Measurements from ENCODE around the gene ZNF783.
A peak's percentile ranks its signal among the peaks of the same experiment; 100 is the strongest.

Gene ZNF783

DNA sequence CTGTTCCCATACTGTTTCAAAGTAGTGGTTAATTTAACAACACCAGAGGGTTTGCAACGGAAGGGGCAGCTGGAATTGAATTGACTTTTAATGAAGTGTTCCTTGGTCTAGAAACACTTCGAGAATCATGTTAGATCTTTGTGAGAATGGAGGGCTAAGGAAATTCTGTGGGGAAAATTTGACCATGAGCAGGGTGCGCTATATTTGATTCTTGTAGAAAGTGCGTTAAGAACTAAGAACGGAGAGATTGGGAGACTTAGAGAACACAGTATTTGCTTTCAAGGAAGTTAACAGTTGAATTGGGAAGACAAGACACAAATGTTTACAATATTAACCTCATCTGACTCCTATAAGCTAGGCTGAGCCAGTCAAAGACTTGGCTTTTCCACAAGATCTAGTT lies 21.4 kb upstream of the ZNF783 start:
- Histone ChIP-seq H3K79me2 (ENCODE audit: control insufficient read depth, low read length) (peaks cover 53% of the 10 kb centered on the region), H3K36me3 (ENCODE audit: control insufficient read depth, low read length) (peaks cover 16% of the 10 kb centered on the region)

DNA sequence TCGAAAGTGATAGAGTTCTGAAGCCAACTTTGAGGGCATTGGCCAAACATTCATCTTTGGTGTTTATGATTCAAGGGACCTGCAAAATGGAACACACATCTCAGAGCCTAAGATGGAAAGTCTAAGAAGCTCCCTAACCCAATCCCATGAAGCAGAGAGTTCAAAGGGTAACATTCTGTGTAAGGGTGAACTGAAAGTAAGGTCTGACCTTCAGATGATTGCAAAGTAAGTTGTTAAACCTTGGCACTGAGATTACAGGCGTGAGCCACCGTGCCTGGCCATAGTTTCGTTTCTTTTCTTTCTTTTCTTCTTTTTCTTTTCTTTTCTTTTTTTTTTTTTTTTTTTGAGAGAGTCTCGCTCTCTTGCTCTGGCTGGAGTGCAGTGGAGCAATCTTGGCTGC lies 20.3 kb upstream of the ZNF783 start:
- Histone ChIP-seq H3K4me2 (ENCODE audit: low read length) (no peak overlapping the region), H3K27ac (ENCODE audit: low read depth, low read length) (no peak overlapping the region), H3K4me1 (ENCODE audit: control insufficient read depth, low read length) (peaks cover 36% of the 10 kb centered on the region), H3F3A (ENCODE audit: control insufficient read depth, insufficient read depth) (peaks cover 6% of the 10 kb centered on the region; the same call in 1 of the 2 replicates), H3K4me3 (ENCODE audit: low read length) (no peak overlapping the region), H3K36me3 (ENCODE audit: control insufficient read depth, low read length) (peaks cover 16% of the 10 kb centered on the region), H3K27me3 (ENCODE audit: control insufficient read depth, low read length) (peaks cover 16% of the 10 kb centered on the region), H3K79me2 (ENCODE audit: control insufficient read depth, low read length) (peaks cover 64% of the 10 kb centered on the region), H3K9me2 (replicated peaks; ENCODE audit: control insufficient read depth, low read length) (no peaks in the 10 kb centered on the region; the same call in 1 of the 2 replicates), H4K20me1 (ENCODE audit: control insufficient read depth, insufficient read depth, low read depth, low read length) (no peaks in the 10 kb centered on the region), H3K9me3 (ENCODE audit: control insufficient read depth, insufficient read depth, low read length) (peaks cover 11% of the 10 kb centered on the region; the same call in 1 of the 2 replicates)
- TF ChIP-seq, protein P1, sequence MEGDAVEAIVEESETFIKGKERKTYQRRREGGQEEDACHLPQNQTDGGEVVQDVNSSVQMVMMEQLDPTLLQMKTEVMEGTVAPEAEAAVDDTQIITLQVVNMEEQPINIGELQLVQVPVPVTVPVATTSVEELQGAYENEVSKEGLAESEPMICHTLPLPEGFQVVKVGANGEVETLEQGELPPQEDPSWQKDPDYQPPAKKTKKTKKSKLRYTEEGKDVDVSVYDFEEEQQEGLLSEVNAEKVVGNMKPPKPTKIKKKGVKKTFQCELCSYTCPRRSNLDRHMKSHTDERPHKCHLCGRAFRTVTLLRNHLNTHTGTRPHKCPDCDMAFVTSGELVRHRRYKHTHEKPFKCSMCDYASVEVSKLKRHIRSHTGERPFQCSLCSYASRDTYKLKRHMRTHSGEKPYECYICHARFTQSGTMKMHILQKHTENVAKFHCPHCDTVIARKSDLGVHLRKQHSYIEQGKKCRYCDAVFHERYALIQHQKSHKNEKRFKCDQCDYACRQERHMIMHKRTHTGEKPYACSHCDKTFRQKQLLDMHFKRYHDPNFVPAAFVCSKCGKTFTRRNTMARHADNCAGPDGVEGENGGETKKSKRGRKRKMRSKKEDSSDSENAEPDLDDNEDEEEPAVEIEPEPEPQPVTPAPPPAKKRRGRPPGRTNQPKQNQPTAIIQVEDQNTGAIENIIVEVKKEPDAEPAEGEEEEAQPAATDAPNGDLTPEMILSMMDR (IDR thresholded peaks at IDR 0.05; ENCODE audit: low read depth, low read length, poor library complexity, severe bottlenecking), result no peak
- no peak for TF ChIP-seq EZH2phosphoT487 (IDR thresholded peaks at IDR 0.05; ENCODE audit: borderline replicate concordance, low read length)

More for the DNA sequence above, 21.4 kb upstream of the ZNF783 start:
- Histone ChIP-seq H4K20me1 (ENCODE audit: control insufficient read depth, insufficient read depth, low read depth, low read length) (no peaks in the 10 kb centered on the region), H3K4me3 (ENCODE audit: low read length) (peak overlapping the region; percentile 86), H3K27ac (ENCODE audit: low read depth, low read length) (no peak overlapping the region), H3K9me3 (ENCODE audit: control insufficient read depth, insufficient read depth, low read length) (peaks cover 11% of the 10 kb centered on the region; the same call in 1 of the 2 replicates), H3K27me3 (ENCODE audit: control insufficient read depth, low read length) (peaks cover 19% of the 10 kb centered on the region), H3K9me2 (replicated peaks; ENCODE audit: control insufficient read depth, low read length) (no peaks in the 10 kb centered on the region; the same call in 1 of the 2 replicates), H3K4me1 (ENCODE audit: control insufficient read depth, low read length) (peaks cover 35% of the 10 kb centered on the region), H3F3A (ENCODE audit: control insufficient read depth, insufficient read depth) (peaks cover 4% of the 10 kb centered on the region; the same call in 1 of the 2 replicates), H3K4me2 (ENCODE audit: low read length) (peak overlapping the region; percentile 91)
- TF ChIP-seq, protein P1 (IDR thresholded peaks at IDR 0.05; ENCODE audit: low read depth, low read length, poor library complexity, severe bottlenecking), result no peak
- TF ChIP-seq EZH2phosphoT487 (IDR thresholded peaks at IDR 0.05; ENCODE audit: borderline replicate concordance, low read length), result no peak

DNA sequence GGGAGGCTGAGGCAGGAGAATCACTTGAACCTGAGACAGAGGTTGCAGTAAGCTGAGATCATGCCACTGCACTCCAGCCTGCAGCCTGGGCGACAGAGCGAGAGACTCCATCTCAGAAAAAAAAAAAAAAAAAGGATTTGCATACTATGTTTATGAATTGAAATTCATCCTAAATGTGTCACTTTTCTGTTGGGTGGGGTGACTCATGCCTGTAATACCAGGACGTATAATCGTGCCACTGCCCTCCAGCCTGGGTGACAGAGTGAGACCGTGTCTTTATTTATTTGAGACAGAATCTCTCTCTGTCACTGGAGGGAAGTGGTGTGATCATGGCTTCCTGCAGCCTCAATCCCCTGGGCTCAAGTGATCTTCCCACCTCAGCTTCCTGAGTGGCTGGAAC lies 16.8 kb upstream of the ZNF783 start:
- peak overlapping the region; percentile 20; the same call in 1 of the 2 replicates for H3K4me2 ChIP-seq (ENCODE audit: low read length)
- H3K36me3 ChIP-seq (ENCODE audit: control insufficient read depth, low read length), result peaks cover 25% of the 10 kb centered on the region
- no peaks in the 10 kb centered on the region for H4K20me1 ChIP-seq (ENCODE audit: control insufficient read depth, insufficient read depth, low read depth, low read length)
- no peaks in the 10 kb centered on the region for H3K27me3 ChIP-seq (ENCODE audit: control insufficient read depth, low read length)
- no peaks in the 10 kb centered on the region for H3K9me2 ChIP-seq (replicated peaks; ENCODE audit: control insufficient read depth, low read length)
- peaks cover 78% of the 10 kb centered on the region for H3K79me2 ChIP-seq (ENCODE audit: control insufficient read depth, low read length)
- no peak overlapping the region for H3K4me3 ChIP-seq (ENCODE audit: low read length)
- 0 out of 2 replicates have a peak, but pooled peaks cover 2% of the 10 kb centered on the region for H3F3A ChIP-seq (ENCODE audit: control insufficient read depth, insufficient read depth)
- peaks cover 30% of the 10 kb centered on the region for H3K4me1 ChIP-seq (ENCODE audit: control insufficient read depth, low read length)
- H3K9me3 ChIP-seq (ENCODE audit: control insufficient read depth, insufficient read depth, low read length), result peaks cover 11% of the 10 kb centered on the region; the same call in 1 of the 2 replicates
- no peak for TF ChIP-seq EZH2phosphoT487 (IDR thresholded peaks at IDR 0.05; ENCODE audit: borderline replicate concordance, low read length)
- TF ChIP-seq, protein P1 (IDR thresholded peaks at IDR 0.05; ENCODE audit: low read depth, low read length, poor library complexity, severe bottlenecking), result no peak
- H3K27ac ChIP-seq (ENCODE audit: low read depth, low read length), result no peak overlapping the region
